H1 (cell line): Measurements from ENCODE around the gene CLDN2. TPM values are rescaled to one million over a fixed set of nuclear protein-coding genes. Genes with fewer than 3 reads are reported as not detected.

Source experiments
- CTCF ChIA-PET: fragments of 300-600 bp; sonication (Branson Sonifier 250); formaldehyde crosslinking; loops from one replicate; lab custom pipeline; 2021; ENCODE audit not compliant: partially characterized antibody; lab: Charles Lee
- POLR2A ChIA-PET: fragments of 300-600 bp; sonication (Branson Sonifier 250); formaldehyde crosslinking; loops from one replicate; lab custom pipeline; 2021; ENCODE audit warnings: inconsistent platforms; ENCODE audit not compliant: partially characterized antibody; lab: Charles Lee
- DNase-seq, 2 experiments: peaks; one replicate each; pipeline versions ENCODE4 v3.0.0 to v3.0.0-alpha.2; 2010 to 2022; ENCODE audit warnings: low spot score in 2 of 2, low read depth in 1 of 2, mixed read lengths in 1 of 2
- FAIRE-seq: peaks from 2 replicates; lab custom pipeline; 2011; peaks lifted over from hg19 to GRCh38; lab: Jason Lieb, UNC
- H2AFZ ChIP-seq: 2 replicates; pipeline ENCODE4 v1.8.1; 2012; ENCODE audit warnings: low read length, inconsistent platforms
- H2AK5ac ChIP-seq: 2 replicates; pipeline ENCODE4 v1.6.1; 2013; ENCODE audit warnings: low read depth, low read length
- H2BK120ac ChIP-seq: replicated peaks from 2 replicates; pipeline ENCODE3; 2013; ENCODE audit warnings: low read depth, low read length, inconsistent platforms
- H2BK12ac ChIP-seq: 2 replicates; pipeline ENCODE4 v1.6.1; 2013; ENCODE audit warnings: low read depth, low read length
- H2BK15ac ChIP-seq: 2 replicates; pipeline ENCODE4 v1.6.1; 2013; ENCODE audit warnings: low read length
- H2BK20ac ChIP-seq: 2 replicates; pipeline ENCODE4 v1.6.1; 2013; ENCODE audit warnings: low read length
- H2BK5ac ChIP-seq: 2 replicates; pipeline ENCODE4 v1.6.1; 2013; ENCODE audit warnings: low read depth, low read length
- H3K14ac ChIP-seq: 2 replicates; pipeline ENCODE4 v1.6.1; 2013; ENCODE audit warnings: inconsistent platforms; ENCODE audit not compliant: insufficient read length
- H3K18ac ChIP-seq: 2 replicates; pipeline ENCODE4 v1.6.1; 2013; ENCODE audit warnings: low read length; ENCODE audit errors: extremely low read depth
- H3K23ac ChIP-seq: 2 replicates; pipeline ENCODE4 v1.6.1; 2013; ENCODE audit warnings: inconsistent platforms; ENCODE audit not compliant: insufficient read length
- H3K23me2 ChIP-seq: 2 replicates; pipeline ENCODE4 v1.6.1; 2013; ENCODE audit warnings: low read depth, low read length
- H3K27ac ChIP-seq: 2 replicates; pipeline ENCODE4 v1.6.1; 2011; ENCODE audit warnings: low read depth, low read length, inconsistent platforms
- H3K27me3 ChIP-seq, 4 experiments: replicated peaks in 1 of 4; 1 replicate in 1 of 4; 2 replicates in 3 of 4; pipeline versions ENCODE4 v1.6.1 to v1.8.1; 2011 to 2013; ENCODE audit warnings: low read length in 3 of 4, mild to moderate bottlenecking in 3 of 4, inconsistent platforms in 2 of 4, mixed read lengths in 2 of 4, moderate library complexity in 1 of 4; ENCODE audit not compliant: control insufficient read depth in 3 of 4, insufficient read depth in 3 of 4; ENCODE audit errors: extremely low read depth in 1 of 4
- H3K36me3 ChIP-seq, 4 experiments: 2 replicates each; pipeline versions ENCODE4 v1.6.1 to v1.8.1; 2011 to 2013; ENCODE audit warnings: mild to moderate bottlenecking in 4 of 4, low read length in 3 of 4, moderate library complexity in 2 of 4, control low read depth in 1 of 4, inconsistent platforms in 1 of 4; ENCODE audit not compliant: insufficient read depth in 4 of 4, control insufficient read depth in 2 of 4
- H3K4ac ChIP-seq: replicated peaks from 2 replicates; pipeline ENCODE3; 2013; ENCODE audit warnings: low read length, low read depth, mixed read lengths, inconsistent platforms; ENCODE audit not compliant: insufficient read length
- H3K4me1 ChIP-seq, 4 experiments: replicated peaks in 1 of 4; 1 replicate in 1 of 4; 2 replicates in 3 of 4; pipeline versions ENCODE4 v1.6.1 to v1.8.1; 2011 to 2013; ENCODE audit warnings: low read length in 3 of 4, inconsistent platforms in 2 of 4, mixed read lengths in 1 of 4; ENCODE audit not compliant: insufficient read depth in 4 of 4, control insufficient read depth in 3 of 4
- H3K4me2 ChIP-seq, 2 experiments: 2 replicates each; pipeline versions ENCODE4 v1.6.1 to v1.8.1; 2011 to 2013; ENCODE audit warnings: low read depth in 2 of 2, low read length in 2 of 2, control low read depth in 1 of 2, inconsistent platforms in 1 of 2, mild to moderate bottlenecking in 1 of 2; ENCODE audit not compliant: insufficient read depth in 1 of 2
- H3K4me3 ChIP-seq, 4 experiments: fragments of 200-600, 300-600 bp in 1 of 4; sonication (generic), shearing (Covaris generic), sonication (Bioruptor Twin) in 1 of 4; 2 replicates each; pipeline versions ENCODE4 v1.5.1 to v1.8.1; 2011 to 2016; ENCODE audit warnings: low read length in 4 of 4, low read depth in 3 of 4, control low read depth in 2 of 4, inconsistent platforms in 2 of 4, mild to moderate bottlenecking in 2 of 4, mixed read lengths in 1 of 4, moderate library complexity in 1 of 4; ENCODE audit not compliant: insufficient read depth in 2 of 4; ENCODE audit errors: extremely low read depth in 1 of 4
- H3K56ac ChIP-seq: replicated peaks from 2 replicates; pipeline ENCODE3; 2013; ENCODE audit warnings: low read depth, mild to moderate bottlenecking, mixed read lengths, low read length, inconsistent platforms; ENCODE audit not compliant: insufficient read length
- H3K79me1 ChIP-seq: 2 replicates; pipeline ENCODE4 v1.6.1; 2013; ENCODE audit warnings: low read depth, low read length, control low read depth
- H3K79me2 ChIP-seq, 2 experiments: 2 replicates each; pipeline versions ENCODE4 v1.6.1 to v1.8.1; 2012 to 2013; ENCODE audit warnings: low read length in 2 of 2, mild to moderate bottlenecking in 2 of 2, inconsistent platforms in 1 of 2; ENCODE audit not compliant: insufficient read depth in 2 of 2, control insufficient read depth in 1 of 2
- H3K9ac ChIP-seq, 4 experiments: replicated peaks in 1 of 4; 1 replicate in 1 of 4; 2 replicates in 3 of 4; pipeline versions ENCODE4 v1.6.1 to v1.8.1; 2011 to 2013; ENCODE audit warnings: low read depth in 3 of 4, low read length in 3 of 4, control low read depth in 2 of 4, mild to moderate bottlenecking in 2 of 4, moderate library complexity in 2 of 4, inconsistent platforms in 1 of 4; ENCODE audit errors: extremely low read depth in 1 of 4
- H3K9me3 ChIP-seq, 2 experiments: 2 replicates each; pipeline versions ENCODE4 v1.6.1 to v1.8.1; 2012 to 2013; ENCODE audit warnings: mild to moderate bottlenecking in 2 of 2, moderate library complexity in 2 of 2, control low read depth in 1 of 2, inconsistent platforms in 1 of 2, low read depth in 1 of 2, low read length in 1 of 2, mixed read lengths in 1 of 2; ENCODE audit not compliant: insufficient read depth in 2 of 2
- H4K20me1 ChIP-seq, 2 experiments: replicated peaks in 1 of 2; 2 replicates each; pipeline versions ENCODE3 to v1.8.1; 2011 to 2013; ENCODE audit warnings: inconsistent platforms in 2 of 2, low read length in 2 of 2, mild to moderate bottlenecking in 1 of 2; ENCODE audit not compliant: insufficient read depth in 2 of 2, control insufficient read depth in 1 of 2
- H4K5ac ChIP-seq: 2 replicates; pipeline ENCODE4 v1.6.1; 2013; ENCODE audit warnings: low read length, low read depth, mixed read lengths, inconsistent platforms; ENCODE audit not compliant: insufficient read length
- H4K8ac ChIP-seq: 2 replicates; pipeline ENCODE4 v1.8.0; 2013; ENCODE audit warnings: mild to moderate bottlenecking, moderate library complexity, low read length, inconsistent platforms; ENCODE audit not compliant: insufficient read depth; ENCODE audit errors: extremely low read depth
- H4K91ac ChIP-seq: replicated peaks from 2 replicates; pipeline ENCODE3; 2013; ENCODE audit warnings: low read length, mixed read lengths, inconsistent platforms; ENCODE audit not compliant: insufficient read length
- BACH1 ChIP-seq: IDR thresholded peaks from 2 replicates; pipeline ENCODE4 v1.6.1; 2012; ENCODE audit warnings: low read length, improper control_type of control experiment
- JUND ChIP-seq: IDR thresholded peaks from 2 replicates; pipeline ENCODE4 v1.6.1; 2011; ENCODE audit warnings: mild to moderate bottlenecking, improper control_type of control experiment, low read length
- MAX ChIP-seq: IDR thresholded peaks from 2 replicates; pipeline ENCODE4 v1.6.1; 2012; ENCODE audit warnings: inconsistent platforms
- POLR2AphosphoS5 ChIP-seq: IDR thresholded peaks from 2 replicates; pipeline ENCODE4 v1.6.1; 2011; ENCODE audit warnings: low read depth, low read length
- RAD21 ChIP-seq, 2 experiments: IDR thresholded peaks in 1 of 2; conservative IDR thresholded peaks in 1 of 2; 2 replicates each; pipeline ENCODE4 v1.6.1; 2011; ENCODE audit warnings: low read depth in 2 of 2, low read length in 2 of 2, improper control_type of control experiment in 1 of 2, inconsistent platforms in 1 of 2, mild to moderate bottlenecking in 1 of 2, moderate library complexity in 1 of 2
- RFX5 ChIP-seq: IDR thresholded peaks from 2 replicates; pipeline ENCODE4 v1.6.1; 2011; ENCODE audit warnings: low read depth, low read length, improper control_type of control experiment, borderline replicate concordance
- SIX5 ChIP-seq: IDR thresholded peaks from 2 replicates; pipeline ENCODE4 v1.6.1; 2011; ENCODE audit warnings: mild to moderate bottlenecking, low read depth, low read length
- TAF1 ChIP-seq: IDR thresholded peaks from 2 replicates; pipeline ENCODE4 v1.6.1; 2011; ENCODE audit warnings: mild to moderate bottlenecking, low read depth, low read length
- TAF7 ChIP-seq: optimal IDR thresholded peaks from 2 replicates; pipeline ENCODE3; 2011; ENCODE audit warnings: low read depth, mild to moderate bottlenecking, inconsistent platforms, low read length, moderate library complexity, borderline replicate concordance
- ZNF274 ChIP-seq: IDR thresholded peaks from 2 replicates; pipeline ENCODE4 v1.7.0; 2012; ENCODE audit warnings: low read length, borderline replicate concordance; ENCODE audit errors: extremely low read depth
- WGBS, 2 experiments: shearing (Covaris generic) in 1 of 2; methylation state at CpG; one replicate each; pipeline versions ENCODE4 v1.1.6 to v1.1.7; 2013 to 2015; ENCODE audit warnings: low lambda C conversion rate in 2 of 2, mixed read lengths in 2 of 2, inconsistent platforms in 1 of 2, low coverage in 1 of 2, missing lambda C conversion rate in 1 of 2; ENCODE audit not compliant: insufficient replicate concordance in 2 of 2, insufficient coverage in 1 of 2, insufficient read length in 1 of 2; ENCODE audit errors: extremely low coverage in 1 of 2, missing lambda C conversion rate in 1 of 2; 5-methylcytosine and 5-hydroxymethylcytosine counted together
- polyA plus RNA-seq, 7 experiments: library from polyadenylated mRNA; depleted of rRNA in 3 of 7; stranded (reverse) in 5 of 7; unstranded in 2 of 7; fragments of >200 nt in 5 of 7; fragments of 200-250 nt in 2 of 7; gene quantifications; 1 replicate in 5 of 7; 2 replicates in 1 of 7; 4 replicates in 1 of 7; pipeline versions ENCODE4 v1.2.1 to v1.2.3, GENCODE V29; 2011 to 2013; ENCODE audit warnings: missing spikeins in 2 of 7, mixed read lengths in 2 of 7
- total RNA-seq: library from RNA; stranded (reverse); fragmentation: NEBNext Ultra II Directional; extraction: Animal tissue kit (Norgen Biotek cat#: 25700); gene quantifications from 2 replicates; pipeline ENCODE4 v1.2.1, GENCODE V29; 2021

The CLDN2 gene
- total and polyA plus RNA-seq, 2 of the 8 experiments (the other 6 are each of a cell fraction or from before 2014, with no cell fraction given) = 0.02 TPM; not detected in 1

GRCh38 chrX:106927023-106927422, 6.8 kb downstream of the CLDN2 start:
- Histone ChIP-seq H3K9me3 (no peaks in the 10 kb centered on the region), H2BK12ac (no peak overlapping the region), H3K4me3 (no peak overlapping the region), H4K20me1 (no peaks in the 10 kb centered on the region), H4K5ac (no peak overlapping the region), H3K18ac (no peak overlapping the region), H3K27ac (no peak overlapping the region), H2BK15ac (no peak overlapping the region), H3K79me1 (no peaks in the 10 kb centered on the region), H3K79me2 (no peaks in the 10 kb centered on the region), H3K9ac (no peak overlapping the region), H2BK120ac (no peak overlapping the region), H3K4ac (no peak overlapping the region), H3K36me3 (no peaks in the 10 kb centered on the region), H2AK5ac (no peak overlapping the region), H3K23ac (no peak overlapping the region), H3K23me2 (no peaks in the 10 kb centered on the region), H4K91ac (no peak overlapping the region), H4K8ac (no peak overlapping the region), H3K4me1 (no peaks in the 10 kb centered on the region), H2BK20ac (no peak overlapping the region), H3K56ac (no peak overlapping the region), H3K4me2 (no peak overlapping the region), H2BK5ac (no peak overlapping the region), H3K14ac (no peak overlapping the region), H2AFZ (no peak overlapping the region)
- WGBS, 2 experiments = 83% methylated on average over 3 of the region's 3 CpGs; no CpG with 5 or more reads in 1 of the 2 experiments
- FAIRE-seq = no peak
- CTCF ChIA-PET = no interaction called here
- TF ChIP-seq MAX (no peak), SIX5 (no peak), BACH1 (no peak), TAF1 (no peak), TAF7 (no peak), RFX5 (no peak), JUND (no peak), ZNF274 (no peak), RAD21 (IDR thresholded peaks at IDR 0.05 in 1 of 2, conservative IDR thresholded peaks at IDR 0.05 in 1 of 2; ENCODE audit: low read depth in 2 of 2, low read length in 2 of 2) (no peak), POLR2AphosphoS5 (no peak)
- TF ChIP-seq, all 59 proteins: peak for 0
- POLR2A ChIA-PET = no interaction called here
- no peaks in the 10 kb centered on the region for H3K27me3 ChIP-seq
- no peak for DNase-seq
